HCT116 (cell line): ENCODE results near the gene SCN2B. TPM values are rescaled to one million over a fixed set of nuclear protein-coding genes. Genes with fewer than 3 reads are reported as not detected.

Experiments used
- ATAC-seq: fragments of 200-7000 bp; cut with Tn5 transposase; 2 replicates; pipeline ENCODE4 v1.9.1; 2020; ENCODE audit warnings: mild to moderate bottlenecking, moderate library complexity
- BruUV-seq: library from RNA; stranded (reverse); fragments of 400-500 nt; replicated peaks from 2 replicates; lab custom pipeline; 2021; lab: Mats Ljungman, UMichigan
- CTCF ChIA-PET: fragments of 300-600 bp; sonication (Branson Sonifier 250); formaldehyde crosslinking; loops from one replicate; lab custom pipeline; 2021; ENCODE audit warnings: antibody characterized with exemption; lab: Charles Lee
- POLR2A ChIA-PET: fragments of 300-600, 350-600 bp; sonication (Branson Sonifier 250); formaldehyde crosslinking; loops from one replicate; lab custom pipeline; 2021; ENCODE audit warnings: antibody characterized with exemption; lab: Charles Lee
- RAD21 ChIA-PET, 2 experiments: fragments of 300-600 bp; sonication (Branson Sonifier 250); formaldehyde crosslinking; loops; one replicate each; lab custom pipeline; 2023; ENCODE audit warnings: low total read pairs in 2 of 2; ENCODE audit not compliant: uncharacterized antibody in 2 of 2, unreplicated experiment in 2 of 2, low non-redundant PET in 1 of 2; lab: Charles Lee
- DNase-seq: peaks from one replicate; pipeline ENCODE4 v3.0.0-alpha.2; 2010; ENCODE audit warnings: low read depth, low spot score
- H2AFZ ChIP-seq: fragments of 200-600 bp; shearing (Covaris generic), sonication (generic); 2 replicates; pipeline ENCODE4 v1.6.1; 2017; ENCODE audit warnings: low read depth, mixed run types, mixed read lengths, antibody characterized with exemption, low read length; ENCODE audit not compliant: poor library complexity, severe bottlenecking
- H3K27ac ChIP-seq: 2 replicates; pipeline ENCODE4 v1.5.1; 2012; ENCODE audit warnings: low read depth, low read length
- H3K27me3 ChIP-seq: fragments of 200-600 bp; sonication (generic); 2 replicates; pipeline ENCODE4 v1.6.1; 2016; ENCODE audit warnings: mixed run types, low read length, mixed read lengths; ENCODE audit not compliant: insufficient read depth
- H3K36me3 ChIP-seq, 2 experiments: fragments of 200-500 bp in 1 of 2; fragments of 200-600 bp in 1 of 2; sonication (Bioruptor generic) in 1 of 2; sonication (generic) in 1 of 2; 2 replicates each; pipeline versions ENCODE4 v1.5.1 to v1.6.1; 2014 to 2016; ENCODE audit warnings: low read length in 2 of 2, inconsistent platforms in 1 of 2, mixed read lengths in 1 of 2, mixed run types in 1 of 2; ENCODE audit not compliant: insufficient read depth in 2 of 2, control insufficient read depth in 1 of 2
- H3K4me1 ChIP-seq, 2 experiments: fragments of 200-600 bp in 1 of 2; sonication (generic) in 1 of 2; 2 replicates each; pipeline versions ENCODE4 v1.5.1 to v1.6.1; 2012 to 2017; ENCODE audit warnings: low read length in 2 of 2, inconsistent platforms in 1 of 2, mild to moderate bottlenecking in 1 of 2, mixed read lengths in 1 of 2, mixed run types in 1 of 2, moderate library complexity in 1 of 2; ENCODE audit not compliant: insufficient read depth in 2 of 2, control insufficient read depth in 1 of 2
- H3K4me2 ChIP-seq: fragments of 200-600 bp; sonication (generic); 2 replicates; pipeline ENCODE4 v1.6.1; 2017; ENCODE audit warnings: mixed run types, low read length, mixed read lengths
- H3K4me3 ChIP-seq, 2 experiments: fragments of 200-600 bp in 1 of 2; sonication (generic) in 1 of 2; replicated peaks in 1 of 2; 2 replicates each; pipeline ENCODE4 v1.5.1; 2011 to 2016; ENCODE audit warnings: low read length in 2 of 2, control low read depth in 1 of 2, low read depth in 1 of 2, mild to moderate bottlenecking in 1 of 2, mixed read lengths in 1 of 2, mixed run types in 1 of 2
- H3K79me2 ChIP-seq: fragments of 200-600 bp; sonication (generic); 2 replicates; pipeline ENCODE4 v1.6.1; 2017; ENCODE audit warnings: mild to moderate bottlenecking, mixed run types, low read length, moderate library complexity, mixed read lengths; ENCODE audit not compliant: insufficient read depth
- H3K9ac ChIP-seq: fragments of 200-600 bp; sonication (generic); 2 replicates; pipeline ENCODE4 v1.6.1; 2016; ENCODE audit warnings: low read length, mixed read lengths
- H3K9me2 ChIP-seq: fragments of 200-600 bp; sonication (generic), shearing (Covaris generic); 2 replicates; pipeline ENCODE4 v1.6.1; 2017; ENCODE audit warnings: mixed run types, mild to moderate bottlenecking, moderate library complexity; ENCODE audit not compliant: insufficient read depth
- H3K9me3 ChIP-seq, 2 experiments: fragments of 200-500 bp in 1 of 2; fragments of 200-600 bp in 1 of 2; sonication (Bioruptor generic) in 1 of 2; sonication (generic) in 1 of 2; 2 replicates each; pipeline ENCODE4 v1.6.1; 2014 to 2017; ENCODE audit warnings: low read length in 2 of 2, mixed read lengths in 2 of 2, inconsistent platforms in 1 of 2, low read depth in 1 of 2, mild to moderate bottlenecking in 1 of 2, mixed run types in 1 of 2, moderate library complexity in 1 of 2; ENCODE audit not compliant: control insufficient read depth in 1 of 2, insufficient read depth in 1 of 2
- H4K20me1 ChIP-seq: fragments of 200-600 bp; sonication (generic), shearing (Covaris generic); 2 replicates; pipeline ENCODE4 v1.6.1; 2017; ENCODE audit warnings: mixed run types, mild to moderate bottlenecking, moderate library complexity; ENCODE audit not compliant: insufficient read depth
- ATF3 ChIP-seq: IDR thresholded peaks from 2 replicates; pipeline ENCODE4 v1.6.1; 2012
- CBX3 ChIP-seq: IDR thresholded peaks from 2 replicates; pipeline ENCODE4 v1.6.1; 2012; ENCODE audit warnings: low read depth
- CEBPB ChIP-seq: IDR thresholded peaks from 2 replicates; pipeline ENCODE4 v1.6.1; 2012; ENCODE audit warnings: low read depth
- CTCF ChIP-seq, 3 experiments: fragments of 200-600 bp in 1 of 3; sonication (generic) in 1 of 3; IDR thresholded peaks in 2 of 3; conservative IDR thresholded peaks in 1 of 3; 2 replicates each; pipeline ENCODE4 v1.5.1; 2012 to 2017; ENCODE audit warnings: low read depth in 2 of 3, low read length in 2 of 3, antibody characterized with exemption in 1 of 3, borderline replicate concordance in 1 of 3, control low read depth in 1 of 3, mild to moderate bottlenecking in 1 of 3, mixed read lengths in 1 of 3, mixed run types in 1 of 3, moderate library complexity in 1 of 3; ENCODE audit not compliant: insufficient read depth in 1 of 3
- EGR1 ChIP-seq: IDR thresholded peaks from 2 replicates; pipeline ENCODE4 v1.6.1; 2012; ENCODE audit warnings: low read depth
- FOSL1 ChIP-seq: IDR thresholded peaks from 2 replicates; pipeline ENCODE4 v1.6.1; 2012; ENCODE audit warnings: low read depth
- JUND ChIP-seq: IDR thresholded peaks from 2 replicates; pipeline ENCODE4 v1.6.1; 2012
- MAX ChIP-seq: IDR thresholded peaks from 2 replicates; pipeline ENCODE4 v1.6.1; 2012
- POLR2A ChIP-seq: IDR thresholded peaks from 2 replicates; pipeline ENCODE4 v1.7.0; 2011; ENCODE audit warnings: borderline replicate concordance; ENCODE audit not compliant: insufficient read depth, insufficient read length; ENCODE audit errors: extremely low read depth
- POLR2AphosphoS5 ChIP-seq: IDR thresholded peaks from 2 replicates; pipeline ENCODE4 v1.6.1; 2011; ENCODE audit warnings: mild to moderate bottlenecking, low read depth, low read length, moderate library complexity
- RAD21 ChIP-seq: IDR thresholded peaks from 2 replicates; pipeline ENCODE4 v1.6.1; 2012; ENCODE audit warnings: low read depth, mild to moderate bottlenecking
- REST ChIP-seq: IDR thresholded peaks from 2 replicates; pipeline ENCODE4 v1.6.1; 2012; ENCODE audit warnings: low read depth
- SIN3A ChIP-seq: IDR thresholded peaks from 2 replicates; pipeline ENCODE4 v1.6.1; 2012; ENCODE audit warnings: low read depth
- SRF ChIP-seq: IDR thresholded peaks from 2 replicates; pipeline ENCODE4 v1.6.1; 2012; ENCODE audit warnings: low read depth
- YY1 ChIP-seq: IDR thresholded peaks from 2 replicates; pipeline ENCODE4 v1.6.1; 2011; ENCODE audit warnings: low read length, low read depth, moderate library complexity, mild to moderate bottlenecking; ENCODE audit not compliant: insufficient replicate concordance; ENCODE audit errors: extremely low read depth
- ZBTB33 ChIP-seq: IDR thresholded peaks from 2 replicates; pipeline ENCODE4 v1.6.1; 2011; ENCODE audit warnings: mild to moderate bottlenecking, low read length, moderate library complexity; ENCODE audit not compliant: insufficient replicate concordance; ENCODE audit errors: extremely low read depth
- ZFX ChIP-seq: fragments of 450-650 bp; IDR thresholded peaks from 2 replicates; pipeline ENCODE4 v1.6.1; 2017
- ZNF274 ChIP-seq: fragments of 200-500 bp; sonication (Bioruptor generic); IDR thresholded peaks from 2 replicates; pipeline ENCODE4 v1.6.1; 2014; ENCODE audit warnings: mild to moderate bottlenecking, low read depth, low read length, inconsistent platforms
- intact Hi-C: fragments of 100-400 bp; cut with micrococcal nuclease; formaldehyde crosslinking; loops from 2 replicates; pipeline ENCODE4 v1.10.0; 2022
- total RNA-seq: library from RNA; stranded (reverse); gene quantifications from one replicate; pipeline ENCODE4 v1.2.1, GENCODE V29; 2021; ENCODE audit not compliant: unreplicated experiment

SCN2B gene
- total RNA-seq, 1 experiment from 2014 or later = not detected

GRCh38 chr11:118194835-118195627 is 18.6 kb upstream of the SCN2B start:
- CTCF ChIA-PET = no interaction called here
- H3K36me3 ChIP-seq = no peaks in the 10 kb centered on the region
- intact Hi-C loops = no loop called here
- POLR2A ChIA-PET = no interaction called here
- peaks cover 0 to 17% of the 10 kb centered on the region in 2 experiments; a peak in 3 of 4 replicates for H3K4me1 ChIP-seq
- H3K9me3 ChIP-seq = no peaks in the 10 kb centered on the region
- no peak overlapping the region for H3K4me2 ChIP-seq
- no peaks in the 10 kb centered on the region for H3K27me3 ChIP-seq
- no peaks in the 10 kb centered on the region for H3K79me2 ChIP-seq
- no peak overlapping the region for H3K27ac ChIP-seq
- no peak for TF ChIP-seq SIN3A
- TF ChIP-seq POLR2AphosphoS5 = no peak
- TF ChIP-seq EGR1 = no peak
- no peak for TF ChIP-seq ZBTB33
- no peak for TF ChIP-seq CBX3
- no peak for TF ChIP-seq REST
- TF ChIP-seq ZNF274 = no peak
- no peak for TF ChIP-seq POLR2A
- TF ChIP-seq ZFX = no peak
- no peak for TF ChIP-seq FOSL1
- TF ChIP-seq ATF3 = no peak
- TF ChIP-seq CTCF (IDR thresholded peaks at IDR 0.05 in 2 of 3, conservative IDR thresholded peaks at IDR 0.05 in 1 of 3; ENCODE audit: borderline replicate concordance in 1 of 3, insufficient read depth in 1 of 3, low read depth in 2 of 3, low read length in 2 of 3) = no peak
- no peak for TF ChIP-seq CEBPB
- TF ChIP-seq JUND = no peak
- no peak for TF ChIP-seq RAD21
- no peak for TF ChIP-seq YY1
- TF ChIP-seq MAX = no peak
- TF ChIP-seq SRF = no peak
- ATAC-seq (peak; percentile 18; the same call in 1 of the 2 replicates), DNase-seq (no peak)
- no peak overlapping the region for H2AFZ ChIP-seq
- no peak overlapping the region for H3K4me3 ChIP-seq
- no peak overlapping the region for H3K9ac ChIP-seq
- no TSS peak for BruUV-seq
- no peaks in the 10 kb centered on the region for H4K20me1 ChIP-seq
- RAD21 ChIA-PET = no interaction called here
- H3K9me2 ChIP-seq = no peaks in the 10 kb centered on the region
